Peyer's patch (tissue), 4 donors: ENCODE results near the gene VSTM4.

Source experiments
- POLR2A ChIP-seq, 2 donors: fragments of 450-650 bp; IDR thresholded peaks; one replicate each; pipeline ENCODE4 v1.5.1; 2017; ENCODE audit warnings: antibody characterized with exemption in 2 of 2, mild to moderate bottlenecking in 2 of 2, moderate library complexity in 2 of 2
- TF ChIP-seq, protein P1 (sequence below), 6 experiments: fragments of 450-650 bp in 4 of 6; fragments of 200-600 bp in 2 of 6; sonication (generic) in 1 of 6; IDR thresholded peaks; one replicate each; pipeline ENCODE4 v1.5.1; 2017 to 2019; ENCODE audit warnings: antibody characterized with exemption in 6 of 6, mild to moderate bottlenecking in 3 of 6, moderate library complexity in 1 of 6

- TF ChIP-seq, protein P1, sequence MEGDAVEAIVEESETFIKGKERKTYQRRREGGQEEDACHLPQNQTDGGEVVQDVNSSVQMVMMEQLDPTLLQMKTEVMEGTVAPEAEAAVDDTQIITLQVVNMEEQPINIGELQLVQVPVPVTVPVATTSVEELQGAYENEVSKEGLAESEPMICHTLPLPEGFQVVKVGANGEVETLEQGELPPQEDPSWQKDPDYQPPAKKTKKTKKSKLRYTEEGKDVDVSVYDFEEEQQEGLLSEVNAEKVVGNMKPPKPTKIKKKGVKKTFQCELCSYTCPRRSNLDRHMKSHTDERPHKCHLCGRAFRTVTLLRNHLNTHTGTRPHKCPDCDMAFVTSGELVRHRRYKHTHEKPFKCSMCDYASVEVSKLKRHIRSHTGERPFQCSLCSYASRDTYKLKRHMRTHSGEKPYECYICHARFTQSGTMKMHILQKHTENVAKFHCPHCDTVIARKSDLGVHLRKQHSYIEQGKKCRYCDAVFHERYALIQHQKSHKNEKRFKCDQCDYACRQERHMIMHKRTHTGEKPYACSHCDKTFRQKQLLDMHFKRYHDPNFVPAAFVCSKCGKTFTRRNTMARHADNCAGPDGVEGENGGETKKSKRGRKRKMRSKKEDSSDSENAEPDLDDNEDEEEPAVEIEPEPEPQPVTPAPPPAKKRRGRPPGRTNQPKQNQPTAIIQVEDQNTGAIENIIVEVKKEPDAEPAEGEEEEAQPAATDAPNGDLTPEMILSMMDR (IDR thresholded peaks at IDR 0.05) = no peak
- TF ChIP-seq POLR2A (IDR thresholded peaks at IDR 0.05) = no peak
Measured at GRCh38 chr10:49093922-49094321, 21.4 kb downstream of the VSTM4 start.
